ENCODE data around the gene PROX1.
A peak's percentile ranks its signal among the peaks of the same experiment; 100 is the strongest.

PROX1 gene

GRCh38 chr1:214008791-214009422 lies 21.1 kb downstream of the PROX1 start:
- no peak for TF ChIP-seq SNAI2 (CRISPR knock-in tag; IDR thresholded peaks at IDR 0.05)
- TF ChIP-seq CSDC2 (CRISPR knock-in tag; IDR thresholded peaks at IDR 0.05) = no peak
- no peak for TF ChIP-seq CSRNP3 (CRISPR knock-in tag; IDR thresholded peaks at IDR 0.05)
- no peak for TF ChIP-seq TOX (CRISPR knock-in tag; IDR thresholded peaks at IDR 0.05; ENCODE audit: borderline replicate concordance)
- TF ChIP-seq PPARA (CRISPR knock-in tag; IDR thresholded peaks at IDR 0.05; ENCODE audit: borderline replicate concordance) = no peak
- TF ChIP-seq, protein P1, sequence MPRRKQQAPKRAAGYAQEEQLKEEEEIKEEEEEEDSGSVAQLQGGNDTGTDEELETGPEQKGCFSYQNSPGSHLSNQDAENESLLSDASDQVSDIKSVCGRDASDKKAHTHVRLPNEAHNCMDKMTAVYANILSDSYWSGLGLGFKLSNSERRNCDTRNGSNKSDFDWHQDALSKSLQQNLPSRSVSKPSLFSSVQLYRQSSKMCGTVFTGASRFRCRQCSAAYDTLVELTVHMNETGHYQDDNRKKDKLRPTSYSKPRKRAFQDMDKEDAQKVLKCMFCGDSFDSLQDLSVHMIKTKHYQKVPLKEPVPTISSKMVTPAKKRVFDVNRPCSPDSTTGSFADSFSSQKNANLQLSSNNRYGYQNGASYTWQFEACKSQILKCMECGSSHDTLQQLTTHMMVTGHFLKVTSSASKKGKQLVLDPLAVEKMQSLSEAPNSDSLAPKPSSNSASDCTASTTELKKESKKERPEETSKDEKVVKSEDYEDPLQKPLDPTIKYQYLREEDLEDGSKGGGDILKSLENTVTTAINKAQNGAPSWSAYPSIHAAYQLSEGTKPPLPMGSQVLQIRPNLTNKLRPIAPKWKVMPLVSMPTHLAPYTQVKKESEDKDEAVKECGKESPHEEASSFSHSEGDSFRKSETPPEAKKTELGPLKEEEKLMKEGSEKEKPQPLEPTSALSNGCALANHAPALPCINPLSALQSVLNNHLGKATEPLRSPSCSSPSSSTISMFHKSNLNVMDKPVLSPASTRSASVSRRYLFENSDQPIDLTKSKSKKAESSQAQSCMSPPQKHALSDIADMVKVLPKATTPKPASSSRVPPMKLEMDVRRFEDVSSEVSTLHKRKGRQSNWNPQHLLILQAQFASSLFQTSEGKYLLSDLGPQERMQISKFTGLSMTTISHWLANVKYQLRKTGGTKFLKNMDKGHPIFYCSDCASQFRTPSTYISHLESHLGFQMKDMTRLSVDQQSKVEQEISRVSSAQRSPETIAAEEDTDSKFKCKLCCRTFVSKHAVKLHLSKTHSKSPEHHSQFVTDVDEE (CRISPR knock-in tag; IDR thresholded peaks at IDR 0.05) = no peak
- TF ChIP-seq ZC3H10 (CRISPR knock-in tag; IDR thresholded peaks at IDR 0.05) = no peak
- TF ChIP-seq ZNF70 (CRISPR knock-in tag; IDR thresholded peaks at IDR 0.05) = no peak
- TF ChIP-seq ZFP30 (CRISPR knock-in tag; IDR thresholded peaks at IDR 0.05) = no peak
- no peak for TF ChIP-seq ZNF565 (CRISPR knock-in tag; conservative IDR thresholded peaks at IDR 0.05; ENCODE audit: low read depth)
- no peak for TF ChIP-seq ARNTL (CRISPR knock-in tag; IDR thresholded peaks at IDR 0.05; ENCODE audit: borderline replicate concordance, low read depth)
- no peak for ATAC-seq

DNA sequence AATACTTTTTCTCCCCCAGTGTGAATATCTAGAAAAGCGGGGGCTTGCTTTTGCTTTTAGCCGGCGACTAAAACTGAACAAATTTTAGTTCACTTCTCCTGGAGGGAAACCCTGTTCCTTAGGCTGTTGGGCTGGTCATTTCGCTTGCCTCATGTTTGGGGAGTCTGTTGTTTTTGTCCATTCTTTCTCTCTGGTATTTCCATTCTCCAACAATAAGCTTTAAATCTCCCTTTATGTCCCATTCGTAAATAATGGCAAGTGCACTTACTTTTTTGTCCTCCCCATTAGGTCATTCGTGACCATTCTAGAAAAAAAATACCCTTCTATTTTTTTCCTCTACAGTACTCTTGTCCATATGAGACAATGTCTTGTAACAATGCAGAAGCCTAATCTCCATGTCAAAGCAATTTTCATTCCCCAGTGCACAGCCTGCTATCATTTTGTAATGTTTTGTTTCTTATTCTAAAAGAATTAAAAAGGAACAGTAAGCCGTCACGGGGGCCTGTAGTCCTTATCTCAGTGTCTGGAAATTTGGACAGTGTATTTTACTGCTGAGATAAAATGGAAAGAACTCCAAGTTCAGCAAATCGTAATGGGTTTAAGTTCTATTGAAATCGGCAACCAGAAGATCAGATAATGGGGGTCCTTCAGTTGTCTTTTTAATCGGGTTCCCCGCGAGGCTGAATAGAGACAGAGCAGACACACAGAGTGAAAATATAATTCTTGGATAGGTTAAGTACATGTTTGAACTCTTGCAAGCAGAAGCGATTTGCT lies 21.8 kb downstream of the PROX1 start:
- ATAC-seq = peak; percentile 49; the same call in 1 of the 3 replicates
- TF ChIP-seq CSDC2 (CRISPR knock-in tag; IDR thresholded peaks at IDR 0.05) = no peak
- TF ChIP-seq, protein P1 (CRISPR knock-in tag; IDR thresholded peaks at IDR 0.05) = peak; percentile 83
- TF ChIP-seq PPARA (CRISPR knock-in tag; IDR thresholded peaks at IDR 0.05; ENCODE audit: borderline replicate concordance) = no peak
- peak; percentile 90 for TF ChIP-seq TCF4 (CRISPR knock-in tag; IDR thresholded peaks at IDR 0.05; ENCODE audit: borderline replicate concordance)
- TF ChIP-seq ISL1 (CRISPR knock-in tag; IDR thresholded peaks at IDR 0.05) = peak; percentile 47
- TF ChIP-seq ZC3H10 (CRISPR knock-in tag; IDR thresholded peaks at IDR 0.05) = no peak

GRCh38 chr1:214010197-214010573 lies 22.4 kb downstream of the PROX1 start:
- ATAC-seq = no peak; the same call in 2 of the 3 replicates
- TF ChIP-seq CSDC2 (CRISPR knock-in tag; IDR thresholded peaks at IDR 0.05) (no peak), ISL1 (CRISPR knock-in tag; IDR thresholded peaks at IDR 0.05) (peak; percentile 4; the same call in 1 of the 2 replicates)

GRCh38 chr1:214010717-214011116 lies 22.9 kb downstream of the PROX1 start:
- peak; percentile 27; the same call in 1 of the 3 replicates for ATAC-seq
- TF ChIP-seq OSR1 (CRISPR knock-in tag; IDR thresholded peaks at IDR 0.05) (no peak), ISL1 (CRISPR knock-in tag; IDR thresholded peaks at IDR 0.05) (no peak), CSDC2 (CRISPR knock-in tag; IDR thresholded peaks at IDR 0.05) (no peak), GLIS3 (CRISPR knock-in tag; IDR thresholded peaks at IDR 0.05) (no peak), CREB5 (CRISPR knock-in tag; IDR thresholded peaks at IDR 0.05; ENCODE audit: low read depth) (no peak), TOX (CRISPR knock-in tag; IDR thresholded peaks at IDR 0.05; ENCODE audit: borderline replicate concordance) (no peak), TCF4 (CRISPR knock-in tag; IDR thresholded peaks at IDR 0.05; ENCODE audit: borderline replicate concordance) (no peak), RARB (CRISPR knock-in tag; IDR thresholded peaks at IDR 0.05) (no peak), SNAI2 (CRISPR knock-in tag; IDR thresholded peaks at IDR 0.05) (no peak), ZNF8 (CRISPR knock-in tag; IDR thresholded peaks at IDR 0.05) (no peak), PPARA (CRISPR knock-in tag; IDR thresholded peaks at IDR 0.05; ENCODE audit: borderline replicate concordance) (no peak)
- TF ChIP-seq, protein P1 (CRISPR knock-in tag; IDR thresholded peaks at IDR 0.05) = no peak
- TF ChIP-seq, protein P2, sequence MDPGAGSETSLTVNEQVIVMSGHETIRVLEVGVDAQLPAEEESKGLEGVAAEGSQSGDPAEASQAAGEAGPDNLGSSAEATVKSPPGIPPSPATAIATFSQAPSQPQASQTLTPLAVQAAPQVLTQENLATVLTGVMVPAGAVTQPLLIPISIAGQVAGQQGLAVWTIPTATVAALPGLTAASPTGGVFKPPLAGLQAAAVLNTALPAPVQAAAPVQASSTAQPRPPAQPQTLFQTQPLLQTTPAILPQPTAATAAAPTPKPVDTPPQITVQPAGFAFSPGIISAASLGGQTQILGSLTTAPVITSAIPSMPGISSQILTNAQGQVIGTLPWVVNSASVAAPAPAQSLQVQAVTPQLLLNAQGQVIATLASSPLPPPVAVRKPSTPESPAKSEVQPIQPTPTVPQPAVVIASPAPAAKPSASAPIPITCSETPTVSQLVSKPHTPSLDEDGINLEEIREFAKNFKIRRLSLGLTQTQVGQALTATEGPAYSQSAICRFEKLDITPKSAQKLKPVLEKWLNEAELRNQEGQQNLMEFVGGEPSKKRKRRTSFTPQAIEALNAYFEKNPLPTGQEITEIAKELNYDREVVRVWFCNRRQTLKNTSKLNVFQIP (CRISPR knock-in tag; IDR thresholded peaks at IDR 0.05; ENCODE audit: borderline replicate concordance, low read depth) = no peak
